ENCODE measurements around the gene OR52R1. TPM values are rescaled to one million over a fixed set of nuclear protein-coding genes. Genes with fewer than 3 reads are reported as not detected.

The OR52R1 gene
- total RNA-seq, 1 experiment from 2014 or later = not detected

Small RNAs within 50 kb of the gene (small RNA-seq; reads per million reads assigned to genes)
- gene RF00091 = not detected

Other genes starting within 250 kb of the OR52R1 start
- not detected in 2 replicates for gene OR52I2, start 222.6 kb downstream of the OR52R1 start, total RNA-seq (2014; rRNA removed; shearing (Covaris generic))
- gene OR52I1, start 210.3 kb downstream of the OR52R1 start, total RNA-seq (2014; rRNA removed; shearing (Covaris generic)) = not detected in 2 replicates
- gene TRIM68, start 196.1 kb downstream of the OR52R1 start, total RNA-seq (2014; rRNA removed; shearing (Covaris generic)) = 7.7 and 8.3 TPM in 2 replicates
- not detected in 2 replicates for gene OR51D1, start 166.9 kb downstream of the OR52R1 start, total RNA-seq (2014; rRNA removed; shearing (Covaris generic))
- gene OR51E1, start 160.4 kb downstream of the OR52R1 start, total RNA-seq (2014; rRNA removed; shearing (Covaris generic)) = not detected in 2 replicates
- gene OR51E2, start 106.5 kb downstream of the OR52R1 start, total RNA-seq (2014; rRNA removed; shearing (Covaris generic)) = not detected in 2 replicates
- not detected in 2 replicates for gene MMP26, start 99.6 kb downstream of the OR52R1 start, total RNA-seq (2014; rRNA removed; shearing (Covaris generic))
- gene OR51F1, start 34.4 kb downstream of the OR52R1 start, total RNA-seq (2014; rRNA removed; shearing (Covaris generic)) = not detected in 2 replicates
- not detected in 2 replicates for gene OR51F2, start 16.9 kb upstream of the OR52R1 start, total RNA-seq (2014; rRNA removed; shearing (Covaris generic))
- gene OR51S1, start 44.8 kb upstream of the OR52R1 start, total RNA-seq (2014; rRNA removed; shearing (Covaris generic)) = not detected in 2 replicates
- not detected in 2 replicates for gene OR51T1, start 77.5 kb upstream of the OR52R1 start, total RNA-seq (2014; rRNA removed; shearing (Covaris generic))
- not detected in 2 replicates for gene OR51A7, start 99.4 kb upstream of the OR52R1 start, total RNA-seq (2014; rRNA removed; shearing (Covaris generic))
- gene OR51G2, start 115.0 kb upstream of the OR52R1 start, total RNA-seq (2014; rRNA removed; shearing (Covaris generic)) = not detected in 2 replicates
- gene OR51G1, start 120.0 kb upstream of the OR52R1 start, total RNA-seq (2014; rRNA removed; shearing (Covaris generic)) = not detected in 2 replicates
- gene OR51A4, start 143.2 kb upstream of the OR52R1 start, total RNA-seq (2014; rRNA removed; shearing (Covaris generic)) = not detected in 2 replicates
- gene OR51A2, start 151.3 kb upstream of the OR52R1 start, total RNA-seq (2014; rRNA removed; shearing (Covaris generic)) = not detected in 2 replicates
- not detected in 2 replicates for gene OR51L1, start 190.5 kb upstream of the OR52R1 start, total RNA-seq (2014; rRNA removed; shearing (Covaris generic))
- gene OR52J3, start 242.1 kb upstream of the OR52R1 start, total RNA-seq (2014; rRNA removed; shearing (Covaris generic)) = not detected in 2 replicates